Cerebellar cortex (tissue), 1 donor: Measurements from ENCODE around the gene HYCC1.
"Not testable (repeated sequence)": the region's sequence is repeated elsewhere in the genome, so short reads cannot be mapped to it uniquely, and the experiment has no call there.

Experiments
- DNase-seq: peaks from one replicate; pipeline ENCODE4 v3.0.0-alpha.2; 2015; ENCODE audit warnings: low spot score

The HYCC1 gene

GRCh38 chr7:23013715-23014649 lies at the start of gene HYCC1:
Gene HYCC1 (minus strand): TSS chr7:23014130. CDS start chr7:22991111, 23,019 bp downstream.
- peak; percentile 95 for DNase-seq

GRCh38 chr7:23062452-23062851 lies 48.5 kb upstream of the HYCC1 start:
- DNase-seq, result no peak

DNA sequence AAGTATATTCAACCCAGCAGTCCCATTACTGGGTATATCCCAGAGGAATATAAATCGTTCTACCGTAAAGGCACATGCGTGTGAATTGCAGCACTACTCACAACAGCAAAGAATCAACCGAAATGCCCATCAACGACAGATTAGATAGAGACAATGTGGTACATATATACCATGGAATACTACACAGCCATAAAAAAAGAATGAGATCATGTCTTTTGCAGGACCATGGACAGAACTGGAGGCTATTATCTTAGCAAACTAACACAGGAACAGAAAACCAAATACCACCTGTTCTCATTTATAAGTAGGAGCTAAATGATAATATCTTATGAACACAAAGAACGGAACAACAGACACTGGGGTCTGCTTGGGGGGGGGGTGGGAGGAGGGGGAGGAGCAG lies 47.4 kb upstream of the HYCC1 start:
- no peak for DNase-seq

- DNase-seq, result no peak
These were observed 44.6 kb upstream of the HYCC1 start for GRCh38 chr7:23058408-23059096.

DNA sequence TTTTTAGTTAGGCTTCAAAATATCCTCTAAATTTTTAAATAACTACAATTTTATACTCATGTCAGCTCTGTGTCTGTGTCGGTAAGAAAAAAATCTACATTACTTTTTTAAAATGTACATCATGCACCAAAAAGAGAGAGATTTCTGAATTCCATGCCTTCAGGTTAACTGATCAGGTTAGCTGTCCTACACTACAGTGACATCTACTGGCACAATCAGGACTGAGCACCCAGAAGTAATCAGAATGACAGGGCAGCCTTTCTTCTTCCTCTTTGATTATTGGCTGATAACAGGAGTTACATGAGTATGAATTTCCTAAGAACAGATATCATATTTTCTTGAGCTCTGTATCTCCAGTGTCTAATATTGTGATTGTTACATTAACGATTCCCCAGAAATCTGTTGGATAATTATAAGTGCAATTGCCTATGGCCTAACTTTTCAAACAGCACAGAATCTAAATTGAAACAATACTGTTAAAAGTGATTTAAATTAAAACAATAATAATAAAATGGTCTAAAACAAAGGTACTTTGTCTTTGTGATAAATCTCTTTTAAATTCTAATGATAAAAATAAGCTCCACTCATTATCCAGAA lies 41.8 kb upstream of the HYCC1 start:
- peak; percentile 54 for DNase-seq

GRCh38 chr7:23051124-23051485 lies 37.2 kb upstream of the HYCC1 start:
- DNase-seq, result not testable (repeated sequence)

- not testable (repeated sequence) for DNase-seq
These were observed 32.4 kb upstream of the HYCC1 start for GRCh38 chr7:23046336-23046735.

GRCh38 chr7:23045086-23045485 lies 31.2 kb upstream of the HYCC1 start:
- DNase-seq, result not testable (repeated sequence)

DNA sequence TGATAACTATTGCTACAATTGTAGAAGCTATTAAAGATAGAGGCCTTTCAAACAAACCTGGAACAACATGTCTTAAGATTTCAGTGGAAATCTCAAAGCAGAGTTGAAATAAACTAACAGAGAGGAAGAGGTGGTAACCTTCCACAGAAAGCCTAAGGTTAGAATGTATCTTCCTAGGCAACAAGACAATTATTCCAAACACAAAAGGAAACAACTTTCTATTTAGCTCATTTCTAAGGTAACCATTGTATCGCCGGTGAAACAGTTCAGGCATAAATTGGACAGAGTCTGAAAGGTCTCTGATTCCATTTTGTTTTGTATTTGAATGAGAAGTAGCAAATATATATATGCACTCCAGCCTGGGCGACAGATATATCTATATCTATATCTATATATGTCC lies 30.7 kb upstream of the HYCC1 start:
- DNase-seq, result no peak

DNA sequence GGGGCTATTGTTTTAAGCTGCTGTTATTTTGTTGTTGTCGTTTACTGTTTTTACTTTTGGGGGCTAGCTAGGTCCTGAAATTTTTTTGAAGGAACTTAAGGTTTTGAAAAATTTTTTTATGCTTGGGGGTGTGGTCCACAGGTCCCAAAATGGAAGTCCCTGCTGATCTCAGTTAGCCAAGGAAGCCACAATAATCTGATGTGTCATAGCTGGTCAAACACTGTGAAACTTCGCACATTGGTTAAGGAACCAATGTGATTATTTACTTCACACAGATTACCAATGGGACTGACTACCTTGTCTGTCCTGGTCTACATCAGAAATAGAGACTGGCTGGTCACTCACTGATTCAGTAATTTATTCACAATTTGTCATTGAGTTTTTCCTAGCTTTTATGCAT lies 29.5 kb upstream of the HYCC1 start:
- DNase-seq, result no peak

- not testable (repeated sequence) for DNase-seq
These were observed 25.7 kb upstream of the HYCC1 start for GRCh38 chr7:23039674-23040073.

GRCh38 chr7:23035542-23036371 lies 21.8 kb upstream of the HYCC1 start:
- not testable (repeated sequence) for DNase-seq

DNA sequence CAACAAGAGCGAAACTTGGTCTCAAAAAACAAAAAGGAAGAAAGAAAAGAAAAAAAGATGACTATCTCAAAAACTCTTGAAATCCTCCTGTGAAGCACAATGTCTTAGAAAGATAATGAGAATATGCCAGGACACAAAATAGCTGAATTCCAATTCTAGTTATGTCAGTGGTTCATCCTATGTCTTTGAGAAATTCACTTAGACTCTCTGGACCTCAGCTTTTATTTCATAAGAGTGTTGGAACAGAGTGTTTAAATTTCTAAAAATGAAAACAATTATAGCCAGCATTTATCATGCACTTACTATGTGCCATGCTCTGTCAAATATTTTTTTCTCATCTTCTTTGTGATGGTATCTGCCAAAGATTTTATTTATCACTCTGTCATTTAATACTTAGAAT lies 13.3 kb upstream of the HYCC1 start:
- DNase-seq, result no peak

GRCh38 chr7:23026164-23026563 lies 12.2 kb upstream of the HYCC1 start:
- DNase-seq, result no peak

DNA sequence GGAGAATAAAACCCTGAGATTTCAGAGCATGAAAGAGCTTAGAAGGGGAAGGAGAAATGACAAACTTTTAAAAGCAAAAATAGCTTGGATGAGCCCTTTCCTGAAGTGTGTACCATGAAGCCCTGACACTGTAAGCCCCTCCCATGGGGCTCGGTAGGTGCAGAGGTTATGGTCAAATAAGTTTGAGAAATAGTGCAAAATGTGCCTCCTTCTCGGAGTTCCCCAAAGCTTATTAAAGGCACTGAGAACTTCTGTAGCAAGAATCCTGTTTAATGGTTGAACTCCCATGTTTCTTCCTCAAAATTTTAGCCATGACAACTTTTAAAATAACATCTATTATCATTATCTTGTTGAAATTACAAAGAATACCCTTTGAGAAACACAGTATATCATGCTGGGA lies 10.5 kb upstream of the HYCC1 start:
- DNase-seq, result no peak

- no peak for DNase-seq
These were observed 8.9 kb upstream of the HYCC1 start for GRCh38 chr7:23022851-23023250.

DNA sequence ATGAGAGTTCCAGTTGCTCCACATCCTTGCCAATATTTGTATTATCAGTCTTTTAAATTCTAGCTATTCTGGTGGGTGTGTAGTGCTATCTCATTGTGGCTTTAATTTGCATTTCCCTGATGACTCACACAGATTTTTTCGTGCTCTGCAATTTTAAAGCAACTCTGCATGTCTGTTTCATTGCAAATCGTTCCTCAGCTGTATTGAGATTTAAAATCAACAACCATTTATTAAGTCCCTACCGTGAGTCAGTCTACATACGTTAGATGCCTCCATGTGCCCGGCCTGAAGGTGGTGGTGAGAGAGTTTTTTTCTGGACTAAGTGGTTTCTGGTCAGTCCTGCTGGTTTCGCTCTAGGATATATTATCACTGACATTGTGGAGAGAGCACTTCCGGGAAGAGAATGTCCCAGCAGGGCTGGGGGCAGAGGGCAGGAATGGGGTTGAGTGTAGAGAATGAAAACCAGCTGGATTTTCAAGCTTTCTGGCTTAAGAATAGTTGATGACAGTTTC lies 8.4 kb upstream of the HYCC1 start:
- DNase-seq, result no peak

DNA sequence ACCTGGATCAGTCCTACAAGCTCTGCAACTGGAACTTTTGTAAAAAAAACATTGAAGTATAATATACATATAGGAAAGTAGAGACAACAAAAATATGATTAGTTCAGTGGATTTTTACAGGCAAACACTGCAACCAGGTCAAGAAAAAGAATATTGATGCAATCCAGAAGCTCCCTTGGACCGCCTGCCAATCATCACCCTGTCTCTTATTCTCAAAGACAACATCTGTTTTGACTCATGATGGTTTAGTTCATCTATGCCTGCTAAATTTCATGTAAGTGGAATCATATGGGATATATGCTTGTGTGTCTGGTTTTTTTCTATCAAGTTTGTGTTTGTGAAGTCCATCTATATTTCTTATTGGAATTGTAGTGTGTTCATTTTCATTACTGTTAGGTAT lies 7.7 kb upstream of the HYCC1 start:
- no peak for DNase-seq

DNA sequence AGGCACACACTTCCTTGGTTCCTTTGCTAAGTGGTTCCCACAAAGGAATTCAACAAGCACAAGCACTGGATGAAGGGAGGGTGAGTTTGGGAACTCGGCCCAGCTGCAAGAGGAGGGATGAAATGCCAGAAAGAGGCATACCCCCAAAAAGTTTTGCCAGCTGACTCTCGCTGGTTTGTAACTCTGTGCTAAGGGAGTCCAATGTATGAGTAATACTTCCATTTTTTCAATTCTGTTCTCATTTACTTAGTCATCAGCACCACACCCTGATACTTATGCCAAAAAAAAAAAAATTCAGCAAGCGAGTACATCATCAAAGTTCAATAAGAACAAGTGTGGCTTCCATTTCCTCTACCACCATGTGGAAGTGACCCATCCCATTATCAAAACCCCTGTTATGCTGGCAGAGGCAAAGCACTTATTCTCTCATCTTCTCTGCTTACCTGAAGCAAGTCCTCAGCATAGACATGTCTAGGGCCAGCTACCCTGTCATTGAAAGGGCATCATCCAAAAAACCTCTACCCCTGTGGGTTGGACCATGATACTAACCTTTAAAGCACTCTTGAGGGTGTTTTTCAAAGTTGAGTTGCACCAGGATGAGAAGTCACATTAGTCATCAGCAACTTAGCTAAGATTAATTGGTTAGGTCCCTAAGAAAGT lies 6.9 kb upstream of the HYCC1 start:
- no peak for DNase-seq

DNA sequence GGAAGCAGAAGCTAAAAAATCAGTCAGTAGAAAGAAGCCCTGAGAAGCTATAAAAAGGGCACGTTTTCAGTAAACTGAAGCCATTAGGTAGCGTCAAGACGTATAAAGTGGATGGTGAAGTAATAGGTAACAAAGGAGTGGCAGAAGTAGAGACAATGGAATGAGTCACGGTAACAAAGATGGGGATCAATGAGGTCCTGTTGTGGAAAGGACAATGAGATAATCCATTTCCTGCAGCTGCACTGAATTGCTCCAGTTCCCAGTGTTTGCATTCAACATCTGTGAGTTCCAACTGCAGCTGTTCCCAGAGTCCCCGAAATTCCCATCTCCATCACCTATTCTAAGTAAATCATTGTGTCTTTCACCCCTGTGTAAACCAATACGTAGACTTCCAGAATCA lies 4.8 kb upstream of the HYCC1 start:
- DNase-seq, result no peak

GRCh38 chr7:23017309-23017708 lies 3.4 kb upstream of the HYCC1 start:
- no peak for DNase-seq
